Activated CD8-positive, alpha-beta memory T cell treated with anti-CD3 and anti-CD28 coated beads for 36 hours (primary cell): ENCODE results near the gene EXOC3L1. TPM values are rescaled to one million over a fixed set of nuclear protein-coding genes. Genes with fewer than 3 reads are reported as not detected.

Experiments
- CTCF ChIA-PET: fragments of 350-600 bp; sonication (Branson Sonifier 250); formaldehyde crosslinking; loops from one replicate; lab custom pipeline; 2021; ENCODE audit warnings: antibody characterized with exemption; lab: Charles Lee
- POLR2A ChIA-PET: fragments of 350-600 bp; sonication (Branson Sonifier 250); formaldehyde crosslinking; loops from one replicate; lab custom pipeline; 2021; ENCODE audit warnings: antibody characterized with exemption; lab: Charles Lee
- total RNA-seq, 2 experiments: library from RNA; stranded (reverse); gene quantifications; one replicate each; pipeline ENCODE4 v1.2.3, GENCODE V29; 2021

Gene EXOC3L1
- total RNA-seq, result under 1 TPM in 1 of 2 experiments, not detected in 1; 0.19 TPM

GRCh38 chr16:67190041-67190440 lies at the start of gene EXOC3L1:
Gene EXOC3L1, minus strand, starts transcription at chr16:67190136. Its CDS starts 460 bp downstream, at chr16:67189676.
- CTCF ChIA-PET, result interaction anchor here (1.3 kb wide), 1 partner anchor 35 kb away, joined by 5 read pairs; no protein-coding TSS in a partner anchor
- POLR2A ChIA-PET, result no interaction called here

GRCh38 chr16:67238806-67239470 lies 49.0 kb upstream of the EXOC3L1 start:
- ChIA-PET POLR2A (interaction anchor here (0.6 kb wide), 2 partner anchors 20 to 280 kb away, joined by 3 to 7 read pairs; no protein-coding TSS in a partner anchor), CTCF (interaction anchor here (1.2 to 1.6 kb wide), 2 partner anchors 12 to 54 kb away, joined by 3 to 6 read pairs; partner anchors contain the start of gene TMEM208)

GRCh38 chr16:67238278-67238575 lies 48.3 kb upstream of the EXOC3L1 start:
- POLR2A ChIA-PET, result interaction anchor here (0.6 kb wide), 1 partner anchor 20 kb away, joined by 3 read pairs; no protein-coding TSS in a partner anchor

GRCh38 chr16:67237396-67238277 lies 47.7 kb upstream of the EXOC3L1 start:
- ChIA-PET POLR2A (interaction anchor here (1.2 kb wide), 1 partner anchor 9 kb away, joined by 3 read pairs; no protein-coding TSS in a partner anchor), CTCF (interaction anchor here (1.1 to 1.6 kb wide), 3 partner anchors 8 to 53 kb away, joined by 3 to 6 read pairs (median 6); partner anchors contain the start of gene TMEM208)

More at GRCh38 chr16:67238278-67238575, 48.3 kb upstream of the EXOC3L1 start:
- CTCF ChIA-PET, result interaction anchor here (1.2 to 1.6 kb wide), 2 partner anchors 12 to 53 kb away, joined by 3 to 6 read pairs; partner anchors contain the start of gene TMEM208

- CTCF ChIA-PET, result interaction anchor here (1.1 kb wide), 1 partner anchor 9 kb away, joined by 6 read pairs; no protein-coding TSS in a partner anchor
Observed at GRCh38 chr16:67236563-67237395, 46.8 kb upstream of the EXOC3L1 start.

GRCh38 chr16:67235816-67236562 lies 46.1 kb upstream of the EXOC3L1 start:
- POLR2A ChIA-PET, result interaction anchor here (1.0 to 2.1 kb wide), 2 partner anchors 9 to 13 kb away, joined by 3 to 6 read pairs; no protein-coding TSS in a partner anchor

More at GRCh38 chr16:67236563-67237395, 46.8 kb upstream of the EXOC3L1 start:
- POLR2A ChIA-PET, result interaction anchor here (1.0 to 2.1 kb wide), 3 partner anchors 8 to 13 kb away, joined by 3 to 6 read pairs (median 3); no protein-coding TSS in a partner anchor

GRCh38 chr16:67234180-67234597 lies 44.3 kb upstream of the EXOC3L1 start:
- ChIA-PET POLR2A (interaction anchor here (1.2 kb wide), 1 partner anchor 10 kb away, joined by 3 read pairs; no protein-coding TSS in a partner anchor), CTCF (no interaction called here)

More at GRCh38 chr16:67235816-67236562, 46.1 kb upstream of the EXOC3L1 start:
- CTCF ChIA-PET, result no interaction called here

- ChIA-PET POLR2A (interaction anchor here (1.2 kb wide), 1 partner anchor 11 kb away, joined by 3 read pairs; no protein-coding TSS in a partner anchor), CTCF (no interaction called here)
Observed at GRCh38 chr16:67233596-67233995, 43.7 kb upstream of the EXOC3L1 start.

- CTCF ChIA-PET, result interaction anchor here (1.7 kb wide), 1 partner anchor 16 kb away, joined by 6 read pairs; no protein-coding TSS in a partner anchor
- POLR2A ChIA-PET, result interaction anchor here (2.2 to 2.7 kb wide), 2 partner anchors 14 to 22 kb away, joined by 7 to 12 read pairs; no protein-coding TSS in a partner anchor
Observed at GRCh38 chr16:67230809-67231660, 41.1 kb upstream of the EXOC3L1 start.

GRCh38 chr16:67229906-67230808 lies 40.2 kb upstream of the EXOC3L1 start:
- ChIA-PET POLR2A (interaction anchor here (1.0 to 2.7 kb wide), 3 partner anchors 14 to 22 kb away, joined by 3 to 12 read pairs (median 7); no protein-coding TSS in a partner anchor), CTCF (no interaction called here)

GRCh38 chr16:67228905-67229304 lies 39.0 kb upstream of the EXOC3L1 start:
- ChIA-PET CTCF (interaction anchor here (0.7 to 3.4 kb wide), 2 partner anchors 16 to 120 kb away, joined by 3 to 30 read pairs; partner anchors contain the start of genes FHOD1 and SLC9A5), POLR2A (interaction anchor here (0.6 to 1.0 kb wide), 3 partner anchors 8 to 104 kb away, joined by 3 read pairs; no protein-coding TSS in a partner anchor)

GRCh38 chr16:67228034-67228785 lies 38.3 kb upstream of the EXOC3L1 start:
- POLR2A ChIA-PET, result interaction anchor here (0.6 to 2.3 kb wide), 6 partner anchors 9 to 663 kb away, joined by 3 to 18 read pairs (median 3); partner anchors contain the start of gene FHOD1
- CTCF ChIA-PET, result interaction anchor here (0.6 to 3.4 kb wide), 3 partner anchors 17 to 216 kb away, joined by 3 to 30 read pairs (median 3); partner anchors contain the start of genes FHOD1 and SLC9A5

- POLR2A ChIA-PET, result interaction anchor here (0.6 to 2.3 kb wide), 5 partner anchors 17 to 663 kb away, joined by 3 to 18 read pairs (median 3); partner anchors contain the start of gene FHOD1
- CTCF ChIA-PET, result interaction anchor here (1.6 to 3.4 kb wide), 2 partner anchors 17 to 18 kb away, joined by 4 to 30 read pairs; partner anchors contain the start of genes FHOD1 and SLC9A5
Observed at GRCh38 chr16:67227567-67227921, 37.6 kb upstream of the EXOC3L1 start.
